ENCODE measurements around the gene TMEM61.

GRCh38 chr1:54969879-54970278, 10.5 kb upstream of the TMEM61 start:
- TF ChIP-seq CTCF (IDR thresholded peaks at IDR 0.05; ENCODE audit: poor library complexity) (no peak), EZH2 (IDR thresholded peaks at IDR 0.05; ENCODE audit: borderline replicate concordance) (no peak)

Measured in hepatocyte (in vitro differentiated cells).